ENCODE data around the gene SLC30A9.
A peak's percentile ranks its signal among the peaks of the same experiment; 100 is the strongest.

Gene SLC30A9

GRCh38 chr4:41990365-41991111 lies at the start of gene SLC30A9:
SLC30A9 (plus strand) TSS chr4:41990530; CDS start chr4:41990652, 122 bp downstream.
- DNase-seq (ENCODE audit: low spot score): peak; percentile 97

- DNase-seq (ENCODE audit: low spot score): no peak
These were observed 49.5 kb upstream of the SLC30A9 start for GRCh38 chr4:41940834-41941233.

- DNase-seq (ENCODE audit: low spot score): no peak
These were observed 46.8 kb upstream of the SLC30A9 start for GRCh38 chr4:41943506-41943905.

GRCh38 chr4:41944089-41944488 lies 46.2 kb upstream of the SLC30A9 start:
- no peak for DNase-seq (ENCODE audit: low spot score)

GRCh38 chr4:41949531-41949930 lies 40.8 kb upstream of the SLC30A9 start:
- DNase-seq (ENCODE audit: low spot score): no peak

GRCh38 chr4:41957634-41958033 lies 32.7 kb upstream of the SLC30A9 start:
- no peak for DNase-seq (ENCODE audit: low spot score)

GRCh38 chr4:41963105-41963504 lies 27.2 kb upstream of the SLC30A9 start:
- DNase-seq (ENCODE audit: low spot score): no peak

GRCh38 chr4:41964401-41964800 lies 25.9 kb upstream of the SLC30A9 start:
- DNase-seq (ENCODE audit: low spot score): no peak

- no peak for DNase-seq (ENCODE audit: low spot score)
These were observed 22.9 kb upstream of the SLC30A9 start for GRCh38 chr4:41967392-41967791.

- no peak for DNase-seq (ENCODE audit: low spot score)
These were observed 20.7 kb upstream of the SLC30A9 start for GRCh38 chr4:41969671-41970070.

GRCh38 chr4:41975341-41975740 lies 15.0 kb upstream of the SLC30A9 start:
- peak; percentile 58 for DNase-seq (ENCODE audit: low spot score)

- no peak for DNase-seq (ENCODE audit: low spot score)
These were observed 13.4 kb upstream of the SLC30A9 start for GRCh38 chr4:41976775-41977516.

GRCh38 chr4:41977709-41978108 lies 12.6 kb upstream of the SLC30A9 start:
- no peak for DNase-seq (ENCODE audit: low spot score)

- DNase-seq (ENCODE audit: low spot score): no peak
These were observed 8.9 kb upstream of the SLC30A9 start, which contains the start of gene DCAF4L1 for GRCh38 chr4:41981456-41981855. DCAF4L1 (plus strand) TSS chr4:41981756; CDS start chr4:41981793, 37 bp downstream.

GRCh38 chr4:41982716-41983115 lies 7.6 kb upstream of the SLC30A9 start:
- no peak for DNase-seq (ENCODE audit: low spot score)

- DNase-seq (ENCODE audit: low spot score): no peak
These were observed 5.2 kb upstream of the SLC30A9 start for GRCh38 chr4:41985151-41985550.

- DNase-seq (ENCODE audit: low spot score): no peak
These were observed 351 bp upstream of the SLC30A9 start for GRCh38 chr4:41989994-41990364.

- no peak for DNase-seq (ENCODE audit: low spot score)
These were observed 1.8 kb downstream of the SLC30A9 start for GRCh38 chr4:41991916-41992767.

- DNase-seq (ENCODE audit: low spot score): no peak
These were observed 2.9 kb downstream of the SLC30A9 start for GRCh38 chr4:41992967-41993857.

- DNase-seq (ENCODE audit: low spot score): no peak
These were observed 4.2 kb downstream of the SLC30A9 start for GRCh38 chr4:41994461-41994985.

GRCh38 chr4:41998019-41998418 lies 7.7 kb downstream of the SLC30A9 start:
- DNase-seq (ENCODE audit: low spot score): no peak
